Measurements from ENCODE around the gene PEX14.

DNA sequence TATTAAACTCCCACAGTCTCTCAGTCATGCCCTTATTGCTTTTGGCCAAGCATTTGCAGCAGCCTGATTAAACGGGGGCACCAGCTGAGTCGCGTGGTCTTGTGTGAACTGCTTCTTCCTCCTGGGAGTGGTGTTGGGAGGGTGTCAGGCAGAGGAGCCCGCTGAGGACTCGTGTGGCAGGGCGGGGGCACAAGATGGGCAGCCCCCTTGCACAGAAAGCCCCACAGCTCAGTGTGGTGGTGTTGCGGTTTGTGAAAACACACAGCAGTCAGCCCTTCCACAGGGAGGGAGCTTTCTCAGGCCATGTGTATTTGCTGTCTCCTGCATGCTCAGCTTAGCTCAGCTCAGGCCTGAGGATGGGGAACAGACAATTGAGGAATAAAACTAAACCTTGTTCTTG is 22.4 kb downstream of the PEX14 start:
- TF ChIP-seq, protein P1, sequence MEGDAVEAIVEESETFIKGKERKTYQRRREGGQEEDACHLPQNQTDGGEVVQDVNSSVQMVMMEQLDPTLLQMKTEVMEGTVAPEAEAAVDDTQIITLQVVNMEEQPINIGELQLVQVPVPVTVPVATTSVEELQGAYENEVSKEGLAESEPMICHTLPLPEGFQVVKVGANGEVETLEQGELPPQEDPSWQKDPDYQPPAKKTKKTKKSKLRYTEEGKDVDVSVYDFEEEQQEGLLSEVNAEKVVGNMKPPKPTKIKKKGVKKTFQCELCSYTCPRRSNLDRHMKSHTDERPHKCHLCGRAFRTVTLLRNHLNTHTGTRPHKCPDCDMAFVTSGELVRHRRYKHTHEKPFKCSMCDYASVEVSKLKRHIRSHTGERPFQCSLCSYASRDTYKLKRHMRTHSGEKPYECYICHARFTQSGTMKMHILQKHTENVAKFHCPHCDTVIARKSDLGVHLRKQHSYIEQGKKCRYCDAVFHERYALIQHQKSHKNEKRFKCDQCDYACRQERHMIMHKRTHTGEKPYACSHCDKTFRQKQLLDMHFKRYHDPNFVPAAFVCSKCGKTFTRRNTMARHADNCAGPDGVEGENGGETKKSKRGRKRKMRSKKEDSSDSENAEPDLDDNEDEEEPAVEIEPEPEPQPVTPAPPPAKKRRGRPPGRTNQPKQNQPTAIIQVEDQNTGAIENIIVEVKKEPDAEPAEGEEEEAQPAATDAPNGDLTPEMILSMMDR (IDR thresholded peaks at IDR 0.05) = no peak
- TF ChIP-seq POLR2A (IDR thresholded peaks at IDR 0.05) = no peak
- no peak for TF ChIP-seq POLR2AphosphoS5 (IDR thresholded peaks at IDR 0.05; ENCODE audit: insufficient read depth in 1 of 2, low read depth in 1 of 2)
